ENCODE measurements around the gene MARCHF4.

The MARCHF4 gene

GRCh38 chr2:216371721-216372702, at the start of gene MARCHF4:
Gene MARCHF4 (minus strand): TSS chr2:216372483. CDS start chr2:216370260, 2,223 bp downstream.
- DNase-seq (ENCODE audit: low read depth in 2 of 2) = peak; percentile 59 to 63

- no peak for DNase-seq (ENCODE audit: low read depth in 2 of 2)
Observed at GRCh38 chr2:216420367-216421101, 48.3 kb upstream of the MARCHF4 start.

- no peak for DNase-seq (ENCODE audit: low read depth in 2 of 2)
Observed at GRCh38 chr2:216418981-216419380, 46.7 kb upstream of the MARCHF4 start.

- DNase-seq (ENCODE audit: low read depth in 2 of 2) = no peak
Observed at GRCh38 chr2:216416571-216417307, 44.5 kb upstream of the MARCHF4 start.

- no peak for DNase-seq (ENCODE audit: low read depth in 2 of 2)
Observed at GRCh38 chr2:216415541-216415940, 43.3 kb upstream of the MARCHF4 start.

- DNase-seq (ENCODE audit: low read depth in 2 of 2) = no peak
Observed at GRCh38 chr2:216414772-216415319, 42.6 kb upstream of the MARCHF4 start.

GRCh38 chr2:216413882-216414281, 41.6 kb upstream of the MARCHF4 start:
- no peak for DNase-seq (ENCODE audit: low read depth in 2 of 2)

GRCh38 chr2:216412022-216412999, 40.0 kb upstream of the MARCHF4 start, which contains the start of gene SMARCAL1:
Gene SMARCAL1 (plus strand): TSS chr2:216412484. CDS start chr2:216414705, 2,221 bp downstream.
- peak; percentile 96 for DNase-seq (ENCODE audit: low read depth in 2 of 2)

- DNase-seq (ENCODE audit: low read depth in 2 of 2) = no peak
Observed at GRCh38 chr2:216410550-216410949, 38.3 kb upstream of the MARCHF4 start.

- DNase-seq (ENCODE audit: low read depth in 2 of 2) = no peak
Observed at GRCh38 chr2:216408426-216409290, 36.4 kb upstream of the MARCHF4 start.

- DNase-seq (ENCODE audit: low read depth in 2 of 2) = no peak
Observed at GRCh38 chr2:216406826-216407225, 34.5 kb upstream of the MARCHF4 start.

GRCh38 chr2:216405588-216405987, 33.3 kb upstream of the MARCHF4 start:
- DNase-seq (ENCODE audit: low read depth in 2 of 2) = no peak

GRCh38 chr2:216404010-216404618, 31.8 kb upstream of the MARCHF4 start:
- DNase-seq (ENCODE audit: low read depth in 2 of 2) = peak; percentile 15 to 20

- no peak for DNase-seq (ENCODE audit: low read depth in 2 of 2)
Observed at GRCh38 chr2:216402751-216403150, 30.5 kb upstream of the MARCHF4 start.

- DNase-seq (ENCODE audit: low read depth in 2 of 2) = no peak
Observed at GRCh38 chr2:216399621-216400020, 27.3 kb upstream of the MARCHF4 start.

GRCh38 chr2:216394881-216395280, 22.6 kb upstream of the MARCHF4 start:
- no peak for DNase-seq (ENCODE audit: low read depth in 2 of 2)

- DNase-seq (ENCODE audit: low read depth in 2 of 2) = no peak
Observed at GRCh38 chr2:216392945-216393840, 20.9 kb upstream of the MARCHF4 start.
